DND-41 (cell line): Measurements from ENCODE around the gene TUT4.

Experiments
- ATAC-seq: fragments of 200-7000 bp; cut with Tn5 transposase; 3 replicates; pipeline ENCODE4 v1.9.1; 2021; ENCODE audit warnings: low read depth; ENCODE audit not compliant: insufficient read depth
- DNase-seq: peaks from one replicate; pipeline ENCODE4 v3.0.0-alpha.2; 2020
- H2AFZ ChIP-seq: 2 replicates; pipeline ENCODE4 v1.6.0; 2012; ENCODE audit warnings: low read depth, low read length
- H3K27ac ChIP-seq: 2 replicates; pipeline ENCODE4 v1.5.1; 2012; ENCODE audit warnings: low read length, inconsistent platforms
- H3K27me3 ChIP-seq: fragments of 200-600 bp; sonication (generic); 2 replicates; pipeline ENCODE4 v1.6.0; 2012; ENCODE audit warnings: low read length, mild to moderate bottlenecking, inconsistent platforms; ENCODE audit not compliant: insufficient read depth, poor library complexity
- H3K36me3 ChIP-seq: 2 replicates; pipeline ENCODE4 v1.5.1; 2012; ENCODE audit warnings: low read length, inconsistent platforms; ENCODE audit not compliant: insufficient read depth
- H3K4me1 ChIP-seq: 2 replicates; pipeline ENCODE4 v1.5.1; 2012; ENCODE audit warnings: mild to moderate bottlenecking, low read length; ENCODE audit not compliant: insufficient read depth
- H3K4me2 ChIP-seq: 2 replicates; pipeline ENCODE4 v1.6.0; 2012; ENCODE audit warnings: mild to moderate bottlenecking, moderate library complexity, low read length, inconsistent platforms; ENCODE audit not compliant: insufficient read depth
- H3K4me3 ChIP-seq, 2 experiments: fragments of 200-600 bp in 1 of 2; shearing (Covaris generic) in 1 of 2; 2 replicates each; pipeline ENCODE4 v1.5.1; 2012 to 2016; ENCODE audit warnings: inconsistent platforms in 2 of 2, low read length in 2 of 2, mild to moderate bottlenecking in 2 of 2, low read depth in 1 of 2, moderate library complexity in 1 of 2
- H3K79me2 ChIP-seq: 2 replicates; pipeline ENCODE4 v1.6.0; 2012; ENCODE audit warnings: low read length, inconsistent platforms; ENCODE audit not compliant: insufficient read depth
- H3K9ac ChIP-seq: 2 replicates; pipeline ENCODE4 v1.6.0; 2012; ENCODE audit warnings: low read depth, mild to moderate bottlenecking, inconsistent platforms, low read length, moderate library complexity
- H3K9me3 ChIP-seq: 2 replicates; pipeline ENCODE4 v1.5.1; 2012; ENCODE audit warnings: low read length, moderate library complexity, mild to moderate bottlenecking, inconsistent platforms; ENCODE audit not compliant: insufficient read depth, severe bottlenecking
- H4K20me1 ChIP-seq: 2 replicates; pipeline ENCODE4 v1.6.0; 2012; ENCODE audit warnings: low read length; ENCODE audit not compliant: insufficient read depth
- EZH2 ChIP-seq: IDR thresholded peaks from 3 replicates; pipeline ENCODE4 v1.6.1; 2012; ENCODE audit warnings: borderline replicate concordance, low read depth, mild to moderate bottlenecking, moderate library complexity, low read length, inconsistent platforms; ENCODE audit not compliant: severe bottlenecking
- TF ChIP-seq, protein P1 (sequence below): IDR thresholded peaks from 2 replicates; pipeline ENCODE4 v1.5.1; 2012; ENCODE audit warnings: borderline replicate concordance, low read length, moderate library complexity, mild to moderate bottlenecking; ENCODE audit not compliant: poor library complexity, severe bottlenecking; ENCODE audit errors: extremely low read depth

Gene TUT4

DNA sequence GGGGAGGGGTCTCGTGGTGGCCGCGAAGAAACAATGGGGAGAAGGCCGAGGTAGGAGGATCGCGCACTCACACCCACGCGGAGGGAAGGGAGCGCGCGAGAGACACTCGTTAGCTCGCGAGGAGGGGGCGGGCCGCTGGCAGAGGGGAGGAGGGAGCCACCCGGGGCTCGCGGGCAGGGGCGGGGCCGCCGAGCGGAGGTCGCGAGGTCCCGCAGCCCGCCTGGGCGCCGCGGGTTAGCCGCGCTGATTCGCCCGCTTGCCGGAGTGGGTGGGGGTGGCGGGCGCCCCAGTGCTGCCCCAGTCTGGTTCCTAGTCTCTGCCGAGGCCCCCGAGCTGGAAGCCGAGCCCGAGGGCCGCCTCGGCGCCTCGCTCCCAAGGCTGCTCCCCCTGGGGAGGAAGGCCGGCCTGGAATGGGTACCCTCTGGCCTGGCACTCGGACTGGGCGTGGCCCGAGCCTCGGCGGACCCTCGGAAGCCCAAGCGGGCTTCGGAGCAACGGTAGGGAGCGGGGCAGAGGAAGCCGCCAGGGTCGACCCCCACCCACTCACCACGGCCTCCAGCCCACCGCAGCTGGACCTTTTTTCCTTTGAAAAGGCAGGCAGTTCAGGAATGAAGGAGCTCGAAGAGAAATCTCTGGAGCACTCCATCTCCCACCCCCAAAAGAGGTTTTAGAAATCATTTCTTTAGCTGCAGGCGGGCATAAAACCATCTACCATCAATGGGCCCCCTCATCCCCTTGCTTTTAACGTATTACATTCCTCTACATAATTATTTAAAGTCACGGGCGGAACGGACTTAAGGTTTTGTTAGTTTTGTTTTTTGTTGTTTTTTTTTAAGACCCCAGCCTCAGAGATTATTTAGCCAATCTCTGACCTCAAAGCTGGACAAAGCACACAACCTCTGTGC lies 722 bp upstream of the TUT4 start:
- H3K36me3 ChIP-seq: no peaks in the 10 kb centered on the region; the same call in 1 of the 2 replicates
- H3K27ac ChIP-seq: peak overlapping the region; percentile 97
- peak overlapping the region; percentile 90 for H3K4me2 ChIP-seq
- H3K4me1 ChIP-seq: peaks cover 47% of the 10 kb centered on the region
- peaks cover 27% of the 10 kb centered on the region; the same call in 1 of the 2 replicates for H4K20me1 ChIP-seq
- peak overlapping the region; percentile 86 to 90 for H3K4me3 ChIP-seq
- H2AFZ ChIP-seq: peak overlapping the region; percentile 97
- H3K79me2 ChIP-seq: peaks cover 57% of the 10 kb centered on the region
- no peaks in the 10 kb centered on the region for H3K9me3 ChIP-seq
- peak; percentile 94 for DNase-seq
- no peaks in the 10 kb centered on the region for H3K27me3 ChIP-seq
- peak overlapping the region; percentile 99 for H3K9ac ChIP-seq
- no peak for TF ChIP-seq EZH2
- TF ChIP-seq, protein P1, sequence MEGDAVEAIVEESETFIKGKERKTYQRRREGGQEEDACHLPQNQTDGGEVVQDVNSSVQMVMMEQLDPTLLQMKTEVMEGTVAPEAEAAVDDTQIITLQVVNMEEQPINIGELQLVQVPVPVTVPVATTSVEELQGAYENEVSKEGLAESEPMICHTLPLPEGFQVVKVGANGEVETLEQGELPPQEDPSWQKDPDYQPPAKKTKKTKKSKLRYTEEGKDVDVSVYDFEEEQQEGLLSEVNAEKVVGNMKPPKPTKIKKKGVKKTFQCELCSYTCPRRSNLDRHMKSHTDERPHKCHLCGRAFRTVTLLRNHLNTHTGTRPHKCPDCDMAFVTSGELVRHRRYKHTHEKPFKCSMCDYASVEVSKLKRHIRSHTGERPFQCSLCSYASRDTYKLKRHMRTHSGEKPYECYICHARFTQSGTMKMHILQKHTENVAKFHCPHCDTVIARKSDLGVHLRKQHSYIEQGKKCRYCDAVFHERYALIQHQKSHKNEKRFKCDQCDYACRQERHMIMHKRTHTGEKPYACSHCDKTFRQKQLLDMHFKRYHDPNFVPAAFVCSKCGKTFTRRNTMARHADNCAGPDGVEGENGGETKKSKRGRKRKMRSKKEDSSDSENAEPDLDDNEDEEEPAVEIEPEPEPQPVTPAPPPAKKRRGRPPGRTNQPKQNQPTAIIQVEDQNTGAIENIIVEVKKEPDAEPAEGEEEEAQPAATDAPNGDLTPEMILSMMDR: no peak
- peak; percentile 84 for ATAC-seq

DNA sequence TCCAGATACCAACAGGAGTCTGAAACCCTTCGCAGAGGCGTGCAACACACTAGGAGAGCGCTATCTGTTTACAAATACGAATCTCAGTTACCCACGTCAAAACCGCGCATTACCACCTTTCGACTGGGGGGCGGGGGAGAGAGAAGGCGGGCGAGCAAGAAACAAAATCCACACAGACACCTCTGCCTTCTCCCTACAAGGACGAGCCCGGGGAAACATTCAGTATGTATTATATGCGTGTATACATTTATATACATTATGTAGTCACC lies 722 bp downstream of the TUT4 start:
- Histone ChIP-seq H3K9ac (peak overlapping the region; percentile 99), H3K79me2 (peaks cover 72% of the 10 kb centered on the region)
- peak; percentile 65 for DNase-seq

DNA sequence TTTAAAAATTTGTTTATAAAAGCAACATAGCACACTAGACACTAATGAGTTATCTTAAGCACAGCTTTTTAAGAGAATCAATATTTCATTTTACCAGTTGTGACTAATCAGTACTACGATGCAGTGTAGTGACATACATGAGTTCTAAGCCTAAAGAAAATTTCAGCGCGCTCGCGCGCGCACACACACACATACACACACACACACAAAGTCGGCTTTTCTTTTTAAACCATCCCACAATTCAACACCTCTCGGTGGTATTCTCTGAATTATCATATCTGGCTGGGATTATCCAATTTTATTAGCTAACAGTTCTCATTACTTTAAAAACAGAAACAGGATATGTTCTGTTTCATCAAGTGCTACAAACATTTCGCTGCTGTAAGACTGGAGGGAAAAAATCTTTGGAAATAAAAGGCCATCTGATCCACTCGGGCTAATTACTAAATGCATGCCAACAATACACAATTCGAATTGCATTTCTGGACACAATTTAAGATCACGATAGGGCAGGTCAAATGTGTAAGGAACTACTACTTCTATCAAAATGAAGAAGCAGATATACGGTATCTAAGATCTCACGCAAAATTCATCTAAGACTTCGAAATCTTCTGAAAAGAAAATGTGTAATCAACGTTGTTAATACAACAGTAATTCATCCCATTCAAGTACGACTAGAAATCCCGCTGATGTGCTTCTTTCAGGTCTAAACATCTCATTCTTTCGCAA lies 1.2 kb downstream of the TUT4 start:
- Histone ChIP-seq H3K9ac (peak overlapping the region; percentile 99), H3K4me2 (peak overlapping the region; percentile 90), H3K4me3 (peak overlapping the region; percentile 86 to 90), H3K9me3 (no peaks in the 10 kb centered on the region), H3K36me3 (peaks cover 5% of the 10 kb centered on the region; the same call in 1 of the 2 replicates), H3K79me2 (peaks cover 77% of the 10 kb centered on the region), H3K4me1 (peaks cover 47% of the 10 kb centered on the region), H3K27me3 (no peaks in the 10 kb centered on the region), H2AFZ (peak overlapping the region; percentile 97), H4K20me1 (peaks cover 39% of the 10 kb centered on the region; the same call in 1 of the 2 replicates), H3K27ac (peak overlapping the region; percentile 97)
- TF ChIP-seq, protein P1: no peak
- TF ChIP-seq EZH2: no peak
- no peak for ATAC-seq
- DNase-seq: peak; percentile 41

More for the DNA sequence above, 722 bp downstream of the TUT4 start:
- Histone ChIP-seq H3K36me3 (peaks cover 4% of the 10 kb centered on the region; the same call in 1 of the 2 replicates), H3K27ac (peak overlapping the region; percentile 97), H2AFZ (peak overlapping the region; percentile 97), H3K9me3 (no peaks in the 10 kb centered on the region), H3K4me2 (peak overlapping the region; percentile 90), H3K4me1 (peaks cover 47% of the 10 kb centered on the region), H4K20me1 (peaks cover 37% of the 10 kb centered on the region; the same call in 1 of the 2 replicates), H3K4me3 (peak overlapping the region; percentile 86 to 90), H3K27me3 (no peaks in the 10 kb centered on the region)
- TF ChIP-seq EZH2: no peak
- TF ChIP-seq, protein P1: no peak
- peak; percentile 15; the same call in 2 of the 3 replicates for ATAC-seq
